ENCODE results near the gene NTN4. TPM values are rescaled to one million over a fixed set of nuclear protein-coding genes. Genes with fewer than 3 reads are reported as not detected.
"Not testable (repeated sequence)": the region's sequence is repeated elsewhere in the genome, so short reads cannot be mapped to it uniquely, and the experiment has no call there.

The NTN4 gene
- total RNA-seq, 1 donor from 2014 or later: 21.2 TPM

DNA sequence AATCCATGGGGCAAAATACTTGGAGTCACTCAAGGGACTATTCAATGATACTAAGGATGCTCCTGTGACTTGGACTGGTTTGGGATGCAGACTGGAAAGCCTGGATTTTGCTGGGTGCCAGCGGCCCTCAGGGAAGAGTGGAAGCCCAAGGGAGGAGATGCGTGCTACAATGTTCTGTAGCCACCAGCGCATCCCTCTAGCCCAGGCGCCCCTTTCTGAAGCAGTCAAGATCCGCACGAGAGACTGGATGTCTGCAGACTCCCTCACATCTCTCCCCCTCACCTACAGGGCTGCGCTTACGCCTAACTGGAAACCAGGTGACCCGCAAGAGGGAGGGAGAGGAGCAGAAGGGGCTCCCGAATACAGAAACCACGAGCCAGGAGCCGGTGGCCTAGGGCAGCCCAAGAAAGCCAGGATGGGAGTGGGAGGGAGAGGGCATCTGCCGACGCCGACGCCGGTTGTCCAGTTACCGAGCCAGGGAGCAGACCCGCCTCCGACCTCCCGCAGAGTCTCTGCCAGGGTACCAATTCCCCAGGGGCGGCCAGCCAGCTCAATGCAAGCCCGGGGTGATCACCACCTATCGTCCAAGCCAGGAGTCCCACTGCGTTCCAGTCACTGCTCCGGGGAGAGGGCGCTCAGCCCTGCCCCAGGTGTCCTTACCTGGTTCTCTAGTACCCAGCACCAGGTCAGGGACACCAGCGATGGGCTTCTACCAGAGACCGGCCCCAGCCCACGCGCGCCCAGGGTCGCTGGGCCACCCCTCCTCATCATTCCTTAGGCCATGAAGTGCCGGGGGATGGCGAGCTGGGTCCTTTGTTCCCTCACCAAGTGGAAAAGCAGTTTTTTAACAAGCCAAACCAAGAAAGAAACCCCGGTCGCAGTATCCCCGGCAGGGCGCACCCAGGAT, 1.2 kb downstream of the NTN4 start:
- Mint-ChIP-seq H3K9me3 (no peaks in the 10 kb centered on the region), H3K4me3 (peak overlapping the region; percentile 89), H3K36me3 (peaks cover 4% of the 10 kb centered on the region), H3K4me1 (ENCODE audit: unreplicated experiment) (no peaks in the 10 kb centered on the region), H3K27ac (peak overlapping the region; percentile 64), H3K27me3 (peaks cover 74% of the 10 kb centered on the region)
- TF ChIP-seq, protein P1, sequence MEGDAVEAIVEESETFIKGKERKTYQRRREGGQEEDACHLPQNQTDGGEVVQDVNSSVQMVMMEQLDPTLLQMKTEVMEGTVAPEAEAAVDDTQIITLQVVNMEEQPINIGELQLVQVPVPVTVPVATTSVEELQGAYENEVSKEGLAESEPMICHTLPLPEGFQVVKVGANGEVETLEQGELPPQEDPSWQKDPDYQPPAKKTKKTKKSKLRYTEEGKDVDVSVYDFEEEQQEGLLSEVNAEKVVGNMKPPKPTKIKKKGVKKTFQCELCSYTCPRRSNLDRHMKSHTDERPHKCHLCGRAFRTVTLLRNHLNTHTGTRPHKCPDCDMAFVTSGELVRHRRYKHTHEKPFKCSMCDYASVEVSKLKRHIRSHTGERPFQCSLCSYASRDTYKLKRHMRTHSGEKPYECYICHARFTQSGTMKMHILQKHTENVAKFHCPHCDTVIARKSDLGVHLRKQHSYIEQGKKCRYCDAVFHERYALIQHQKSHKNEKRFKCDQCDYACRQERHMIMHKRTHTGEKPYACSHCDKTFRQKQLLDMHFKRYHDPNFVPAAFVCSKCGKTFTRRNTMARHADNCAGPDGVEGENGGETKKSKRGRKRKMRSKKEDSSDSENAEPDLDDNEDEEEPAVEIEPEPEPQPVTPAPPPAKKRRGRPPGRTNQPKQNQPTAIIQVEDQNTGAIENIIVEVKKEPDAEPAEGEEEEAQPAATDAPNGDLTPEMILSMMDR (conservative IDR thresholded peaks at IDR 0.05): no peak
- peak; percentile 68 for DNase-seq (ENCODE audit: extremely low spot score, unreplicated experiment)

DNA sequence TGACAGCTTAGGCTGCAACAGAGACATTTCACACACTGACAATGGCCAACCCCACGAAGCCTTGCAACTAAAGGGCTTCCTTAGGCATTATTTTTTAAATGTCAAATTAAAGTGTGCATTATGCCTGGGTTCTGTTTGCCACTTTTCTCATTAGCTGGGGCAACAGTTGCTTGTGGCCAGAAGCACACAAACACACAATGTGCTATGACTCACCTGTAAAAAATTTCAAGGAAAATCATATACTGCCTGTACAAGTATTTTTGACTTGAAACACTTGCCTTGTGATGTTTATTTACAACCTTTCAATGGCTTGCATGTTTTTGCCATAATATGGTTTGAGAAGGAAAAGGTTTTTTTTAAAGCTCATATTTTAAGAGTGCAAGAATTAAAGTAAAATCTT, 1.9 kb downstream of the NTN4 start:
- H3K27ac Mint-ChIP-seq: peak overlapping the region; percentile 64

DNA sequence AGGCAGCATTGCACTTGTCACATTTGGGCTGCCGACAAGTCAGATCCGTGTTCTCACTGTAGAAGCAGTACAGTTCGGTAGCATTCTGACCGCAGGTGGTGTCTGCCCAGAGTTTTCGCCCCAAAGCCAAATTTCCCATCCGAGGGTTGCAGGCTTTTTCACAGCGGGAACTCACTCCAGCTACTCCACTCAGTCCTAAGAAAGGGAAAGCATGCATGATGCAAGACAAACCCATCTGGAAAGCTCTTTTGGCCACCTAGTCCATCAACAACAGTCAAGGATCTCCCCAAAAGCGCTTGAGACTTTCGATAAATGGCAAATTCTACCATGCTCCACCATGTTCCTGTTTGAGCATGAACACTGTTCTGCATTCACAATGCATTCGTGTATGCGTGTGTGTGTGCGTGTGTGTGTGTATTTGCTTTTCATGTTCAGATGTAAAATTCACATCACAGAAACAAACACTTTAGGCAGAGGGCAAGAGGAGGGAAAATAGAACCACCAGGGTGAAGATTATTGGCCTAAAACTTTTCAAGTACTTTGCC, 3.2 kb downstream of the NTN4 start:
- Mint-ChIP-seq H3K4me1 (ENCODE audit: unreplicated experiment) (no peaks in the 10 kb centered on the region), H3K27ac (no peak overlapping the region), H3K4me3 (peak overlapping the region; percentile 58)

More for the DNA sequence above, 1.9 kb downstream of the NTN4 start:
- TF ChIP-seq, protein P1 (conservative IDR thresholded peaks at IDR 0.05): no peak
- Mint-ChIP-seq H3K4me3 (peak overlapping the region; percentile 89), H3K36me3 (peaks cover 4% of the 10 kb centered on the region), H3K4me1 (ENCODE audit: unreplicated experiment) (no peaks in the 10 kb centered on the region), H3K27me3 (peaks cover 68% of the 10 kb centered on the region), H3K9me3 (no peaks in the 10 kb centered on the region)
- DNase-seq (ENCODE audit: extremely low spot score, unreplicated experiment): no peak

DNA sequence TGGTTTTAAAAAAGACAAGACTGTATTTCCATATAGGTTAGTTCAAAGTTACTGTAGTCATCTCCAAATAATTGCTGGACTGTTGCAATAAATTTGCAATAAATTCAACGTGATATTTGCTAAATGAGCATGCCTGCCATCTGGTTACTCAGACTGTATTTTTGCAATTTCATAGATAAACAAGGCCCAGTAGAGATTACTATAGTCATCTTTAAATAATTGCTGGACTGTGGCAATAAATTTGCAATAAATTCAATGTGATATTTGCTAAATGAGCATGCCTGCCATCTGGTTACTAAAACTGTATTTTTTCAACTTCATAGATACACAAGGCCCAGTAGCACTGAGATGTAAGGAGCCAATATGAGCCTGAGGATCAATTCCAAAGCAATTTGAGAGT, 5.6 kb downstream of the NTN4 start:
- no peak overlapping the region for H3K4me3 Mint-ChIP-seq
- no peak for DNase-seq (ENCODE audit: extremely low spot score, unreplicated experiment)
- H3K27ac Mint-ChIP-seq: no peak overlapping the region
- TF ChIP-seq, protein P1 (conservative IDR thresholded peaks at IDR 0.05): no peak
- peaks cover 36% of the 10 kb centered on the region for H3K27me3 Mint-ChIP-seq
- no peaks in the 10 kb centered on the region for H3K9me3 Mint-ChIP-seq
- no peaks in the 10 kb centered on the region for H3K4me1 Mint-ChIP-seq (ENCODE audit: unreplicated experiment)
- H3K36me3 Mint-ChIP-seq: peaks cover 4% of the 10 kb centered on the region

More for the DNA sequence above, 3.2 kb downstream of the NTN4 start:
- TF ChIP-seq, protein P1 (conservative IDR thresholded peaks at IDR 0.05): no peak
- H3K36me3 Mint-ChIP-seq: peaks cover 4% of the 10 kb centered on the region
- DNase-seq (ENCODE audit: extremely low spot score, unreplicated experiment): no peak
- H3K9me3 Mint-ChIP-seq: no peaks in the 10 kb centered on the region
- H3K27me3 Mint-ChIP-seq: peaks cover 56% of the 10 kb centered on the region

DNA sequence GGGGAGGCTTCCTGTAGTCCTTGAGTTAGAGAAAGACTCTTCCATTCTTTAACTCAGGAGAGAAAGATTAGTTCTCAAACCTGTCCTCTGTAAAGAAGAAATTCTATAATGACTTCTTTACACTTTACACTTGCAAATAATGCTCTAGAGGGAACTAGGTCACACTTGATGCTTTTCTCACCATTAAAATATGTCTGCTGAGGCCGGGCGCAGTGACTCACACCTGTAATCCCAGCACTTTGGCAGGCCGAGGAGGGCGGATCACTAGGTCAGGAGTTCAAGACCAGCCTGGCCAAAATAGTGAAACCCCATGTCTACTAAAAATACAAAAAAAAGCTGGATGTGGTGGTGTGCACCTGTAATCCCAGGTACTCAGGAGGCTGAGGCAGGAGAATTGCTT, 6.3 kb downstream of the NTN4 start:
- Mint-ChIP-seq H3K4me1 (ENCODE audit: unreplicated experiment) (no peaks in the 10 kb centered on the region), H3K9me3 (no peaks in the 10 kb centered on the region), H3K4me3 (no peak overlapping the region), H3K36me3 (peaks cover 4% of the 10 kb centered on the region), H3K27ac (no peak overlapping the region), H3K27me3 (peaks cover 30% of the 10 kb centered on the region)
- TF ChIP-seq, protein P1 (conservative IDR thresholded peaks at IDR 0.05): no peak
- no peak for DNase-seq (ENCODE audit: extremely low spot score, unreplicated experiment)

DNA sequence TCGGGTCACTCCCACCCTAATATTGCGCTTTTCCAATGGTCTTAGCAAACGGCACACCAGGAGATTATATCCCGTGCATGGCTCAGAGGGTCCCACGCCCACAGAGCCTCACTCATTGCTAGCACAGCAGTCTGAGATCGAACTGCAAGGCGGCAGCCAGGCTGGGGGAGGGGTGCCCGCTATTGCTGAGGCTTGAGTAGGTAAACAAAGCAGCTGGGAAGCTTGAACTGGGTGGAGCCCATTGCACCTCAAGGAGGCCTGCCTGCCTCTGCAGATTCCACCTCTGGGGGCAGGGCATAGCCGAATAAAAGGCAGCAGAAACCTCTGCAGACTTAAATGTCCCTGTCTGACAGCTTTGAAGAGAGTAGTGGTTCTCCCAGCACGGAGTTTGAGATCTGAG, 15.1 kb downstream of the NTN4 start:
- DNase-seq (ENCODE audit: extremely low spot score, unreplicated experiment); H3K4me3 Mint-ChIP-seq; H3K4me1 Mint-ChIP-seq (ENCODE audit: unreplicated experiment); H3K27ac Mint-ChIP-seq; H3K36me3 Mint-ChIP-seq; H3K27me3 Mint-ChIP-seq; H3K9me3 Mint-ChIP-seq: not testable (repeated sequence)
